NT2/D1 (cell line): ENCODE measurements around the gene PRXL2A.

Experiments
- SUZ12 ChIP-seq: IDR thresholded peaks from 2 replicates; pipeline ENCODE4 v1.6.1; 2011; ENCODE audit not compliant: insufficient read length, insufficient read depth; ENCODE audit errors: extremely low read depth
- YY1 ChIP-seq: IDR thresholded peaks from 2 replicates; pipeline ENCODE4 v1.6.1; 2011; ENCODE audit not compliant: insufficient read length, insufficient read depth
- ZNF274 ChIP-seq: IDR thresholded peaks from 2 replicates; pipeline ENCODE4 v1.6.1; 2011; ENCODE audit warnings: mild to moderate bottlenecking, low read depth, low read length

GRCh38 chr10:80416479-80417098 is 8.2 kb downstream of the PRXL2A start:
- TF ChIP-seq ZNF274 = no peak
- TF ChIP-seq YY1 = no peak
- TF ChIP-seq SUZ12 = no peak
